ENCODE results near the gene GON4L. TPM values are rescaled to one million over a fixed set of nuclear protein-coding genes. Genes with fewer than 3 reads are reported as not detected.
"Not testable (repeated sequence)": the region's sequence is repeated elsewhere in the genome, so short reads cannot be mapped to it uniquely, and the experiment has no call there.

Gene GON4L
- total RNA-seq: 26.4 TPM

- peak; percentile 72 to 94 (median 91) for DNase-seq (ENCODE audit: low read depth in 2 of 3, low spot score in 2 of 3)
Measured at GRCh38 chr1:155856975-155857930, at the start of gene GON4L. TSS of gene GON4L (minus strand) at chr1:155857214. CDS start at chr1:155853780, 3,434 bp downstream.

GRCh38 chr1:155904261-155904660, 47.2 kb upstream of the GON4L start:
- no peak for DNase-seq (ENCODE audit: low read depth in 2 of 3, low spot score in 2 of 3)

- no peak for DNase-seq (ENCODE audit: low read depth in 2 of 3, low spot score in 2 of 3)
Measured at GRCh38 chr1:155900161-155900560, 43.1 kb upstream of the GON4L start.

GRCh38 chr1:155899683-155900082, 42.7 kb upstream of the GON4L start:
- DNase-seq (ENCODE audit: low read depth in 2 of 3, low spot score in 2 of 3): no peak

GRCh38 chr1:155898888-155899287, 41.9 kb upstream of the GON4L start:
- DNase-seq (ENCODE audit: low read depth in 2 of 3, low spot score in 2 of 3): no peak

- DNase-seq (ENCODE audit: low read depth in 2 of 3, low spot score in 2 of 3): no peak
Measured at GRCh38 chr1:155897746-155898145, 40.7 kb upstream of the GON4L start.

- not testable (repeated sequence) for DNase-seq (ENCODE audit: low read depth in 2 of 3, low spot score in 2 of 3)
Measured at GRCh38 chr1:155896476-155896875, 39.5 kb upstream of the GON4L start.

- DNase-seq (ENCODE audit: low read depth in 2 of 3, low spot score in 2 of 3): not testable (repeated sequence)
Measured at GRCh38 chr1:155895617-155896016, 38.6 kb upstream of the GON4L start.

GRCh38 chr1:155893389-155894142, 36.6 kb upstream of the GON4L start:
- peak in 2 of 3 donors; percentile 55 to 75 for DNase-seq (ENCODE audit: low read depth in 2 of 3, low spot score in 2 of 3)

- DNase-seq (ENCODE audit: low read depth in 2 of 3, low spot score in 2 of 3): no peak
Measured at GRCh38 chr1:155892796-155893195, 35.8 kb upstream of the GON4L start.

GRCh38 chr1:155890251-155890650, 33.2 kb upstream of the GON4L start:
- no peak for DNase-seq (ENCODE audit: low read depth in 2 of 3, low spot score in 2 of 3)

GRCh38 chr1:155889566-155889965, 32.6 kb upstream of the GON4L start:
- DNase-seq (ENCODE audit: low read depth in 2 of 3, low spot score in 2 of 3): no peak

GRCh38 chr1:155888481-155888880, 31.5 kb upstream of the GON4L start:
- DNase-seq (ENCODE audit: low read depth in 2 of 3, low spot score in 2 of 3): no peak

- DNase-seq (ENCODE audit: low read depth in 2 of 3, low spot score in 2 of 3): no peak
Measured at GRCh38 chr1:155884982-155885381, 28.0 kb upstream of the GON4L start.

GRCh38 chr1:155884031-155884960, 27.3 kb upstream of the GON4L start:
- no peak for DNase-seq (ENCODE audit: low read depth in 2 of 3, low spot score in 2 of 3)

GRCh38 chr1:155882766-155883165, 25.8 kb upstream of the GON4L start:
- DNase-seq (ENCODE audit: low read depth in 2 of 3, low spot score in 2 of 3): no peak

GRCh38 chr1:155882235-155882634, 25.2 kb upstream of the GON4L start:
- no peak for DNase-seq (ENCODE audit: low read depth in 2 of 3, low spot score in 2 of 3)

GRCh38 chr1:155880950-155881349, 23.9 kb upstream of the GON4L start:
- DNase-seq (ENCODE audit: low read depth in 2 of 3, low spot score in 2 of 3): no peak

GRCh38 chr1:155880251-155880650, 23.2 kb upstream of the GON4L start:
- no peak for DNase-seq (ENCODE audit: low read depth in 2 of 3, low spot score in 2 of 3)

- DNase-seq (ENCODE audit: low read depth in 2 of 3, low spot score in 2 of 3): no peak
Measured at GRCh38 chr1:155877945-155878344, 20.9 kb upstream of the GON4L start.

All from hematopoietic multipotent progenitor cell (in vitro differentiated cells).